ENCODE data around the gene EXOC6B. TPM values are rescaled to one million over a fixed set of nuclear protein-coding genes. Genes with fewer than 3 reads are reported as not detected.

EXOC6B gene
- total and polyA plus RNA-seq, 2 of the 8 experiments (the other 6 are each of a cell fraction or from before 2014, with no cell fraction given) = 13.5 to 33.0 TPM

DNA sequence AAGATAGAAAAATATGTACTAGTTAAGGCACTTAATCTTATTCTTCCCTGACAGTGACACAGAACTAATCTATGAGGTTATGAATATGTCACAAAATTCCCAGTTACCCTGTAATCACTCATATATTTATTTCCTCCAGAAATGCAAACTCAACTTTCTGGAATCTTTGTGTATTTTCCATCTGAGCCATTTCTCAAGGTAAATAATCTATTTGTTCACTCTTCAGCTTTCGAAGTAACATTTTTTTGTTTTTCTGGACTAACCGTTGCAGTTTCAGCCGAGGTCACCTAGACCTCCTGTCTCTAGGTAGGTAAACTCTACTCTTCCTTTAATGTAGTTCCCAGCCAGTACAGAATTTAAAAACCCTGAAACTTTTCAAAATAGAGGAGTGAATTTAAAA is 250.9 kb downstream of the EXOC6B start:
- no peak for DNase-seq (ENCODE audit: low read depth in 1 of 2, low spot score in 2 of 2)
- Histone ChIP-seq H4K5ac (ENCODE audit: insufficient read length, low read depth, low read length) (no peak overlapping the region), H3K27me3 (replicated peaks in 1 of 4; ENCODE audit: control insufficient read depth in 3 of 4, extremely low read depth in 1 of 4, insufficient read depth in 3 of 4, low read length in 3 of 4) (no peaks in the 10 kb centered on the region), H2BK120ac (replicated peaks; ENCODE audit: low read depth, low read length) (no peak overlapping the region), H3K4me2 (ENCODE audit: insufficient read depth in 1 of 2, low read depth in 2 of 2, low read length in 2 of 2) (no peak overlapping the region), H3K4me1 (replicated peaks in 1 of 4; ENCODE audit: control insufficient read depth in 3 of 4, insufficient read depth in 4 of 4, low read length in 3 of 4) (no peaks in the 10 kb centered on the region), H3K4ac (replicated peaks; ENCODE audit: insufficient read length, low read depth, low read length) (no peak overlapping the region), H3K79me2 (ENCODE audit: control insufficient read depth in 1 of 2, insufficient read depth in 2 of 2, low read length in 2 of 2) (no peaks in the 10 kb centered on the region), H4K20me1 (replicated peaks in 1 of 2; ENCODE audit: control insufficient read depth in 1 of 2, insufficient read depth in 2 of 2, low read length in 2 of 2) (no peaks in the 10 kb centered on the region), H4K91ac (replicated peaks; ENCODE audit: insufficient read length, low read length) (no peak overlapping the region), H4K8ac (ENCODE audit: extremely low read depth, insufficient read depth, low read length) (no peak overlapping the region), H3K79me1 (ENCODE audit: low read depth, low read length) (no peaks in the 10 kb centered on the region), H2BK15ac (ENCODE audit: low read length) (no peak overlapping the region), H2BK20ac (ENCODE audit: low read length) (no peak overlapping the region), H3K9ac (replicated peaks in 1 of 4; ENCODE audit: extremely low read depth in 1 of 4, low read depth in 3 of 4, low read length in 3 of 4) (no peak overlapping the region), H3K36me3 (ENCODE audit: control insufficient read depth in 2 of 4, insufficient read depth in 4 of 4, low read length in 3 of 4) (no peaks in the 10 kb centered on the region), H2BK12ac (ENCODE audit: low read depth, low read length) (no peak overlapping the region), H2AK5ac (ENCODE audit: low read depth, low read length) (no peak overlapping the region), H3K9me3 (ENCODE audit: insufficient read depth in 2 of 2, low read depth in 1 of 2, low read length in 1 of 2) (no peaks in the 10 kb centered on the region), H3K27ac (ENCODE audit: low read depth, low read length) (no peak overlapping the region), H3K4me3 (ENCODE audit: extremely low read depth in 1 of 4, insufficient read depth in 2 of 4, low read depth in 3 of 4, low read length in 4 of 4) (no peak overlapping the region), H2BK5ac (ENCODE audit: low read depth, low read length) (no peak overlapping the region), H3K23ac (ENCODE audit: insufficient read length) (no peak overlapping the region), H2AFZ (ENCODE audit: low read length) (no peak overlapping the region), H3K14ac (ENCODE audit: insufficient read length) (no peak overlapping the region), H3K56ac (replicated peaks; ENCODE audit: insufficient read length, low read depth, low read length) (no peak overlapping the region), H3K18ac (ENCODE audit: extremely low read depth, low read length) (no peak overlapping the region), H3K23me2 (ENCODE audit: low read depth, low read length) (no peaks in the 10 kb centered on the region)
- ChIA-PET POLR2A (ENCODE audit: partially characterized antibody) (no interaction called here), CTCF (ENCODE audit: partially characterized antibody) (interaction anchor here (0.5 to 1.0 kb wide), 2 partner anchors 24 to 650 kb away, joined by 3 read pairs; no protein-coding TSS in a partner anchor)
- 90% methylated on average over 3 of the region's 3 CpGs; no CpG with 5 or more reads in 1 of the 2 experiments for WGBS, 2 experiments (ENCODE audit: extremely low coverage in 1 of 2, insufficient coverage in 1 of 2, insufficient read length in 1 of 2, insufficient replicate concordance in 2 of 2, low coverage in 1 of 2, low lambda C conversion rate in 2 of 2, missing lambda C conversion rate in 1 of 2)
- FAIRE-seq = no peak
- TF ChIP-seq KDM5A (IDR thresholded peaks at IDR 0.05; ENCODE audit: low read length) (no peak), HDAC2 (IDR thresholded peaks at IDR 0.05; ENCODE audit: borderline replicate concordance in 1 of 2, low read depth in 2 of 2, low read length in 2 of 2) (no peak), TAF1 (IDR thresholded peaks at IDR 0.05; ENCODE audit: low read depth, low read length) (no peak), EZH2 (IDR thresholded peaks at IDR 0.05; ENCODE audit: low read depth, low read length, severe bottlenecking) (no peak)
